Spleen (tissue), 7 donors: ENCODE results near the gene MOXD1.
"Not testable (repeated sequence)": the region's sequence is repeated elsewhere in the genome, so short reads cannot be mapped to it uniquely, and the experiment has no call there.

Experiments used
- POLR2A ChIP-seq, 3 donors: fragments of 450-650 bp; IDR thresholded peaks; one replicate each; pipeline ENCODE4 v1.5.1; 2017; ENCODE audit warnings: antibody characterized with exemption in 3 of 3, mild to moderate bottlenecking in 1 of 3
- TF ChIP-seq, protein P1 (sequence below), 11 experiments: fragments of 200-600 bp in 7 of 11; fragments of 450-650 bp in 4 of 11; sonication (generic) in 4 of 11; IDR thresholded peaks in 8 of 11; conservative IDR thresholded peaks in 3 of 11; 1 replicate in 7 of 11; 2 replicates in 4 of 11; pipeline versions ENCODE4 v1.4.0 to v1.8.0; 2016 to 2021; ENCODE audit warnings: antibody characterized with exemption in 11 of 11, inconsistent platforms in 4 of 11, mild to moderate bottlenecking in 1 of 11
- donor health status: DM: no; HTN: no; CAD: no; lungs with moderate emphysema.
- donor health status: DM: no; HTN: no; CAD: no.
- donor health status: DM: no; HTN: no; CAD: no.

- not testable (repeated sequence) for TF ChIP-seq POLR2A (IDR thresholded peaks at IDR 0.05)
- TF ChIP-seq, protein P1, sequence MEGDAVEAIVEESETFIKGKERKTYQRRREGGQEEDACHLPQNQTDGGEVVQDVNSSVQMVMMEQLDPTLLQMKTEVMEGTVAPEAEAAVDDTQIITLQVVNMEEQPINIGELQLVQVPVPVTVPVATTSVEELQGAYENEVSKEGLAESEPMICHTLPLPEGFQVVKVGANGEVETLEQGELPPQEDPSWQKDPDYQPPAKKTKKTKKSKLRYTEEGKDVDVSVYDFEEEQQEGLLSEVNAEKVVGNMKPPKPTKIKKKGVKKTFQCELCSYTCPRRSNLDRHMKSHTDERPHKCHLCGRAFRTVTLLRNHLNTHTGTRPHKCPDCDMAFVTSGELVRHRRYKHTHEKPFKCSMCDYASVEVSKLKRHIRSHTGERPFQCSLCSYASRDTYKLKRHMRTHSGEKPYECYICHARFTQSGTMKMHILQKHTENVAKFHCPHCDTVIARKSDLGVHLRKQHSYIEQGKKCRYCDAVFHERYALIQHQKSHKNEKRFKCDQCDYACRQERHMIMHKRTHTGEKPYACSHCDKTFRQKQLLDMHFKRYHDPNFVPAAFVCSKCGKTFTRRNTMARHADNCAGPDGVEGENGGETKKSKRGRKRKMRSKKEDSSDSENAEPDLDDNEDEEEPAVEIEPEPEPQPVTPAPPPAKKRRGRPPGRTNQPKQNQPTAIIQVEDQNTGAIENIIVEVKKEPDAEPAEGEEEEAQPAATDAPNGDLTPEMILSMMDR (IDR thresholded peaks at IDR 0.05 in 8 of 11, conservative IDR thresholded peaks at IDR 0.05 in 3 of 11) = not testable (repeated sequence)
Measured at GRCh38 chr6:132351986-132352385, 49.3 kb downstream of the MOXD1 start.
